SU-DHL-6 (cell line): ENCODE results near the gene FSTL4.

Source experiments
- EZH2phosphoT487 ChIP-seq: fragments of 200-600 bp; sonication (generic), shearing (Covaris generic); conservative IDR thresholded peaks from 2 replicates; pipeline ENCODE4 v1.6.1; 2018; ENCODE audit warnings: mild to moderate bottlenecking, antibody characterized with exemption, low read length, moderate library complexity, mixed read lengths
- TF ChIP-seq, protein P1 (sequence below): fragments of 200-600 bp; sonication (generic); IDR thresholded peaks from one replicate; pipeline ENCODE4 v1.5.1; 2017; ENCODE audit warnings: antibody characterized with exemption, mild to moderate bottlenecking, low read length, moderate library complexity; ENCODE audit not compliant: insufficient read depth, poor library complexity, severe bottlenecking

GRCh38 chr5:133293960-133294359 is 318.4 kb downstream of the FSTL4 start:
- TF ChIP-seq, protein P1, sequence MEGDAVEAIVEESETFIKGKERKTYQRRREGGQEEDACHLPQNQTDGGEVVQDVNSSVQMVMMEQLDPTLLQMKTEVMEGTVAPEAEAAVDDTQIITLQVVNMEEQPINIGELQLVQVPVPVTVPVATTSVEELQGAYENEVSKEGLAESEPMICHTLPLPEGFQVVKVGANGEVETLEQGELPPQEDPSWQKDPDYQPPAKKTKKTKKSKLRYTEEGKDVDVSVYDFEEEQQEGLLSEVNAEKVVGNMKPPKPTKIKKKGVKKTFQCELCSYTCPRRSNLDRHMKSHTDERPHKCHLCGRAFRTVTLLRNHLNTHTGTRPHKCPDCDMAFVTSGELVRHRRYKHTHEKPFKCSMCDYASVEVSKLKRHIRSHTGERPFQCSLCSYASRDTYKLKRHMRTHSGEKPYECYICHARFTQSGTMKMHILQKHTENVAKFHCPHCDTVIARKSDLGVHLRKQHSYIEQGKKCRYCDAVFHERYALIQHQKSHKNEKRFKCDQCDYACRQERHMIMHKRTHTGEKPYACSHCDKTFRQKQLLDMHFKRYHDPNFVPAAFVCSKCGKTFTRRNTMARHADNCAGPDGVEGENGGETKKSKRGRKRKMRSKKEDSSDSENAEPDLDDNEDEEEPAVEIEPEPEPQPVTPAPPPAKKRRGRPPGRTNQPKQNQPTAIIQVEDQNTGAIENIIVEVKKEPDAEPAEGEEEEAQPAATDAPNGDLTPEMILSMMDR, result no peak
- TF ChIP-seq EZH2phosphoT487, result no peak
